Frontal cortex (tissue), 1 donor: ENCODE measurements around the gene RAPH1. TPM values are rescaled to one million over a fixed set of nuclear protein-coding genes. Genes with fewer than 3 reads are reported as not detected.

ENCODE experiments used
- total RNA-seq: library from RNA; depleted of rRNA; stranded (reverse); fragments of >200 nt; gene quantifications from one replicate; pipeline ENCODE4 v1.2.3, GENCODE V29; 2014

Gene RAPH1
- total RNA-seq, 1 donor from 2014 or later = 35.9 TPM

Other genes with a start within 250 kb of the RAPH1 start
- 147 TPM for gene ABI2, start 206.9 kb downstream of the RAPH1 start, total RNA-seq
- gene CD28, start 171.3 kb upstream of the RAPH1 start, total RNA-seq = 1.2 TPM